Stimulated activated naive CD8-positive, alpha-beta T cell treated with anti-CD3 and anti-CD28 coated beads, Interleukin-15, amount 100 ng/mL, for 72 hours (primary cell): ENCODE measurements around the gene MTG1.
"Not testable (repeated sequence)": the region's sequence is repeated elsewhere in the genome, so short reads cannot be mapped to it uniquely, and the experiment has no call there.

Source experiments
- ATAC-seq: fragments of 150-1000 bp; cut with Tn5 transposase; 2 replicates; pipeline ENCODE4 v1.10.0; 2021; ENCODE audit warnings: mild to moderate bottlenecking, moderate library complexity
- DNase-seq, 2 donors: peaks; one replicate each; pipeline ENCODE4 v3.0.0; 2021 to 2022
- H3K27ac Mint-ChIP-seq, 2 donors: one replicate each; pipeline ENCODE4 v1.8.0; 2022; ENCODE audit warnings: mild to moderate bottlenecking in 2 of 2, mixed read lengths in 2 of 2, moderate library complexity in 2 of 2
- H3K27me3 Mint-ChIP-seq: one replicate; pipeline ENCODE4 v1.8.0; 2022; ENCODE audit warnings: mixed read lengths
- H3K4me1 Mint-ChIP-seq: one replicate; pipeline ENCODE4 v1.8.0; 2022; ENCODE audit warnings: mild to moderate bottlenecking, mixed read lengths
- H3K4me3 Mint-ChIP-seq, 2 donors: one replicate each; pipeline ENCODE4 v1.8.0; 2022; ENCODE audit warnings: mild to moderate bottlenecking in 2 of 2, mixed read lengths in 2 of 2, moderate library complexity in 1 of 2
- H3K9me3 Mint-ChIP-seq, 2 donors: one replicate each; pipeline ENCODE4 v1.8.0; 2022; ENCODE audit warnings: mixed read lengths in 2 of 2

Gene MTG1

GRCh38 chr10:133420579-133420978, 26.6 kb downstream of the MTG1 start:
- Mint-ChIP-seq H3K4me3 (no peak overlapping the region), H3K9me3 (peaks cover under 1 to 6% of the 10 kb centered on the region in 2 donors), H3K4me1 (peaks cover 13% of the 10 kb centered on the region), H3K27me3 (peaks cover 18% of the 10 kb centered on the region), H3K27ac (peak overlapping the region in 1 of 2 donors; percentile 80)
- DNase-seq (no peak), ATAC-seq (no peak)

- DNase-seq = no peak
- peak overlapping the region in 1 of 2 donors; percentile 46 for H3K4me3 Mint-ChIP-seq
- peaks cover 18% of the 10 kb centered on the region for H3K27me3 Mint-ChIP-seq
- no peaks in the 10 kb centered on the region for H3K9me3 Mint-ChIP-seq
- H3K27ac Mint-ChIP-seq = no peak overlapping the region
- H3K4me1 Mint-ChIP-seq = peaks cover 13% of the 10 kb centered on the region
- no peak for ATAC-seq
Observed at GRCh38 chr10:133421336-133422222, 27.6 kb downstream of the MTG1 start.

- peak overlapping the region in 1 of 2 donors; percentile 59 for H3K27ac Mint-ChIP-seq
- DNase-seq (no peak), ATAC-seq (no peak)
- no peaks in the 10 kb centered on the region for H3K9me3 Mint-ChIP-seq
- peaks cover 13% of the 10 kb centered on the region for H3K4me1 Mint-ChIP-seq
- peaks cover 18% of the 10 kb centered on the region for H3K27me3 Mint-ChIP-seq
- peak overlapping the region in 1 of 2 donors; percentile 48 for H3K4me3 Mint-ChIP-seq
Observed at GRCh38 chr10:133422223-133422806, 28.4 kb downstream of the MTG1 start.

GRCh38 chr10:133422807-133423771, 29.1 kb downstream of the MTG1 start:
- Mint-ChIP-seq H3K9me3 (no peaks in the 10 kb centered on the region), H3K27ac (peak overlapping the region in 1 of 2 donors; percentile 59), H3K4me1 (peaks cover 13% of the 10 kb centered on the region), H3K27me3 (peaks cover 18% of the 10 kb centered on the region), H3K4me3 (peak overlapping the region; percentile 55 to 71)
- ATAC-seq (peak; percentile 47), DNase-seq (no peak)

- not testable (repeated sequence) for H3K4me3 Mint-ChIP-seq, DNase-seq, H3K9me3 Mint-ChIP-seq, H3K27ac Mint-ChIP-seq
- H3K4me1 Mint-ChIP-seq = peaks cover 13% of the 10 kb centered on the region
- peak; percentile 23 for ATAC-seq
- H3K27me3 Mint-ChIP-seq = peaks cover 25% of the 10 kb centered on the region
Observed at GRCh38 chr10:133424102-133424501, 30.1 kb downstream of the MTG1 start.

GRCh38 chr10:133424601-133425000, 30.6 kb downstream of the MTG1 start, which contains the start of gene SPRN:
SPRN (minus strand) TSS chr10:133424625; CDS start chr10:133423681, 944 bp downstream.
- H3K4me3 Mint-ChIP-seq = peak within 1 kb of the TSS; percentile 55 to 71
- H3K27ac Mint-ChIP-seq, DNase-seq: not testable (repeated sequence)
- H3K9me3 Mint-ChIP-seq = peaks cover 0 to 10% of the 10 kb centered on the region in 2 donors
- peak; percentile 13 for ATAC-seq
- H3K4me1 Mint-ChIP-seq = peaks cover 13% of the 10 kb centered on the region
- peaks cover 25% of the 10 kb centered on the region for H3K27me3 Mint-ChIP-seq

GRCh38 chr10:133429571-133429970, 35.6 kb downstream of the MTG1 start:
- not testable (repeated sequence) for ATAC-seq, H3K4me1 Mint-ChIP-seq, H3K27ac Mint-ChIP-seq, H3K4me3 Mint-ChIP-seq, DNase-seq
- Mint-ChIP-seq H3K9me3 (peaks cover 0 to 10% of the 10 kb centered on the region in 2 donors), H3K27me3 (peaks cover 13% of the 10 kb centered on the region)

GRCh38 chr10:133431888-133432613, 38.1 kb downstream of the MTG1 start:
- H3K27ac Mint-ChIP-seq, H3K4me1 Mint-ChIP-seq, H3K4me3 Mint-ChIP-seq, DNase-seq: not testable (repeated sequence)
- H3K9me3 Mint-ChIP-seq = peaks cover 4 to 10% of the 10 kb centered on the region in 2 donors
- H3K27me3 Mint-ChIP-seq = peaks cover 23% of the 10 kb centered on the region
- ATAC-seq = peak; percentile 48

- peaks cover 28% of the 10 kb centered on the region for H3K27me3 Mint-ChIP-seq
- H3K9me3 Mint-ChIP-seq = peaks cover 4 to 10% of the 10 kb centered on the region in 2 donors
- not testable (repeated sequence) for H3K27ac Mint-ChIP-seq, DNase-seq, H3K4me1 Mint-ChIP-seq, H3K4me3 Mint-ChIP-seq
- peak; percentile 45 for ATAC-seq
Observed at GRCh38 chr10:133432789-133433188, 38.8 kb downstream of the MTG1 start.

GRCh38 chr10:133438711-133439273, 44.8 kb downstream of the MTG1 start:
- Mint-ChIP-seq H3K9me3 (peaks cover 0 to 4% of the 10 kb centered on the region in 2 donors), H3K27me3 (peaks cover 30% of the 10 kb centered on the region), H3K4me3 (no peak overlapping the region), H3K4me1 (peaks cover 28% of the 10 kb centered on the region), H3K27ac (no peak overlapping the region)
- DNase-seq = no peak
- ATAC-seq = peak; percentile 51

- H3K4me1 Mint-ChIP-seq = peaks cover 28% of the 10 kb centered on the region
Observed at GRCh38 chr10:133439517-133440461, 45.8 kb downstream of the MTG1 start.

GRCh38 chr10:133440633-133441285, 46.8 kb downstream of the MTG1 start:
- DNase-seq (no peak), ATAC-seq (no peak)
- Mint-ChIP-seq H3K4me1 (peaks cover 28% of the 10 kb centered on the region), H3K27me3 (peaks cover 33% of the 10 kb centered on the region), H3K4me3 (no peak overlapping the region), H3K27ac (no peak overlapping the region), H3K9me3 (peaks cover 4 to 11% of the 10 kb centered on the region in 2 donors)

More at GRCh38 chr10:133439517-133440461, 45.8 kb downstream of the MTG1 start:
- Mint-ChIP-seq H3K9me3 (peaks cover under 1 to 4% of the 10 kb centered on the region in 2 donors), H3K27me3 (peaks cover 24% of the 10 kb centered on the region), H3K27ac (peak overlapping the region in 1 of 2 donors; percentile 60), H3K4me3 (no peak overlapping the region)
- no peak for DNase-seq
- ATAC-seq = no peak

- Mint-ChIP-seq H3K27me3 (peaks cover 33% of the 10 kb centered on the region), H3K4me1 (peaks cover 28% of the 10 kb centered on the region), H3K9me3 (peaks cover 4 to 13% of the 10 kb centered on the region in 2 donors)
- not testable (repeated sequence) for H3K4me3 Mint-ChIP-seq, ATAC-seq, DNase-seq, H3K27ac Mint-ChIP-seq
Observed at GRCh38 chr10:133441356-133441755, 47.4 kb downstream of the MTG1 start.
